ENCODE results near the gene GATAD2A.

- no peak for TF ChIP-seq GATA2 (IDR thresholded peaks at IDR 0.05; ENCODE audit: low read depth, low read length)
- TF ChIP-seq GATA3 (IDR thresholded peaks at IDR 0.05; ENCODE audit: low read depth, low read length): no peak
These were observed 86.0 kb downstream of the GATAD2A start for GRCh38 chr19:19491321-19492025.

All from SH-SY5Y (cell line).